ENCODE results near the gene CC2D1B.

- TF ChIP-seq POLR2A (IDR thresholded peaks at IDR 0.05) (no peak), CTCF (IDR thresholded peaks at IDR 0.05) (no peak)
These were observed 33.6 kb upstream of the CC2D1B start for GRCh38 chr1:52399629-52400028.

Data from breast epithelium (tissue), 3 donors.